GM06990 (cell line): Measurements from ENCODE around the gene TGFBR1.

Experiments used
- DNase-seq: peaks from one replicate; pipeline ENCODE4 v3.0.0-alpha.2; 2011; ENCODE audit not compliant: insufficient read length; ENCODE audit errors: extremely low read depth
- H3K27me3 ChIP-seq: replicated peaks from 2 replicates; pipeline ENCODE4 v1.6.0; 2011; ENCODE audit warnings: low read length; ENCODE audit not compliant: control insufficient read depth, insufficient read depth
- H3K36me3 ChIP-seq: 2 replicates; pipeline ENCODE4 v1.5.1; 2011; ENCODE audit warnings: low read length; ENCODE audit not compliant: control insufficient read depth, insufficient read depth
- H3K4me3 ChIP-seq: replicated peaks from 2 replicates; pipeline ENCODE4 v1.5.1; 2011; ENCODE audit warnings: low read depth, mild to moderate bottlenecking, control low read depth, low read length
- CTCF ChIP-seq: IDR thresholded peaks from 2 replicates; pipeline ENCODE4 v1.5.1; 2011; ENCODE audit warnings: low read length, control low read depth, mild to moderate bottlenecking, inconsistent platforms; ENCODE audit not compliant: insufficient read depth, poor library complexity, severe bottlenecking

The TGFBR1 gene

GRCh38 chr9:99140685-99141314 lies 35.9 kb downstream of the TGFBR1 start:
- no peak for DNase-seq
- H3K27me3 ChIP-seq = no peaks in the 10 kb centered on the region
- TF ChIP-seq CTCF = peak; percentile 97
- no peaks in the 10 kb centered on the region; the same call in 1 of the 2 replicates for H3K36me3 ChIP-seq
- no peak overlapping the region for H3K4me3 ChIP-seq

GRCh38 chr9:99141849-99142248 lies 36.9 kb downstream of the TGFBR1 start:
- no peak for TF ChIP-seq CTCF
- no peaks in the 10 kb centered on the region for H3K27me3 ChIP-seq
- H3K36me3 ChIP-seq = no peaks in the 10 kb centered on the region; the same call in 1 of the 2 replicates
- no peak overlapping the region for H3K4me3 ChIP-seq
- DNase-seq = no peak

DNA sequence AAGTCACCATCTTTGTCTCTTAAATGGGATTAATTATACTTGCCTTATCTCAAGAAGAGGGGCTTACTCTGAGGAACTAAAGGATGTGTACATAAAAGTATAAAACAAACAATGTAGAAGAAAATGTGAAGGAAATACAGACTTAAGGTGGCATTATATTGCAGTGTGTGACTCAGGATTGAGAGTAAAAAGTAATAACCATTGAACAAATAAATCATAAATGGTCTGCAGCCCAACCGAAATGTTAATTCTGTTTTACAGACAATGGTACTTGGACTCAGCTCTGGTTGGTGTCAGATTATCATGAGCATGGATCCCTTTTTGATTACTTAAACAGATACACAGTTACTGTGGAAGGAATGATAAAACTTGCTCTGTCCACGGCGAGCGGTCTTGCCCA lies 37.4 kb downstream of the TGFBR1 start:
- Histone ChIP-seq H3K27me3 (no peaks in the 10 kb centered on the region), H3K4me3 (no peak overlapping the region), H3K36me3 (no peaks in the 10 kb centered on the region; the same call in 1 of the 2 replicates)
- TF ChIP-seq CTCF = no peak
- DNase-seq = no peak

- TF ChIP-seq CTCF = no peak
- no peak for DNase-seq
- no peaks in the 10 kb centered on the region for H3K27me3 ChIP-seq
- H3K4me3 ChIP-seq = no peak overlapping the region
- peaks cover 3% of the 10 kb centered on the region for H3K36me3 ChIP-seq
Measured at GRCh38 chr9:99143655-99144054, 38.7 kb downstream of the TGFBR1 start.

GRCh38 chr9:99144966-99145365 lies 40.1 kb downstream of the TGFBR1 start:
- no peak overlapping the region for H3K4me3 ChIP-seq
- H3K27me3 ChIP-seq = no peaks in the 10 kb centered on the region
- no peak for DNase-seq
- no peak for TF ChIP-seq CTCF
- peaks cover 3% of the 10 kb centered on the region for H3K36me3 ChIP-seq

GRCh38 chr9:99146574-99146973 lies 41.7 kb downstream of the TGFBR1 start:
- TF ChIP-seq CTCF = no peak
- Histone ChIP-seq H3K27me3 (no peaks in the 10 kb centered on the region), H3K4me3 (no peak overlapping the region), H3K36me3 (peaks cover 3% of the 10 kb centered on the region)
- DNase-seq = no peak
